ENCODE measurements around the gene TBC1D22A. TPM values are rescaled to one million over a fixed set of nuclear protein-coding genes. Genes with fewer than 3 reads are reported as not detected.

The TBC1D22A gene
- total and polyA plus RNA-seq, 2 experiments from 2014 or later = 16.6 to 18.5 TPM

- Histone ChIP-seq H3K9me3 (ENCODE audit: low read depth) (no peaks in the 10 kb centered on the region), H3K4me3 (no peak overlapping the region), H3K36me3 (no peaks in the 10 kb centered on the region), H3K27ac (no peak overlapping the region), H3K4me1 (ENCODE audit: low read depth) (no peaks in the 10 kb centered on the region), H3K27me3 (no peaks in the 10 kb centered on the region)
- DNase-seq (ENCODE audit: low read depth in 1 of 2, low spot score in 1 of 2) = no peak
- no peak for TF ChIP-seq CTCF (IDR thresholded peaks at IDR 0.05; ENCODE audit: low read depth, low read length)
These were observed 430.4 kb downstream of the TBC1D22A start for GRCh38 chr22:47192651-47193437.

GRCh38 chr22:47193606-47194329, 431.3 kb downstream of the TBC1D22A start:
- H3K27me3 ChIP-seq = no peaks in the 10 kb centered on the region
- no peak overlapping the region for H3K27ac ChIP-seq
- TF ChIP-seq CTCF (IDR thresholded peaks at IDR 0.05; ENCODE audit: low read depth, low read length) = no peak
- no peak for DNase-seq (ENCODE audit: low read depth in 1 of 2, low spot score in 1 of 2)
- H3K4me3 ChIP-seq = no peak overlapping the region
- H3K4me1 ChIP-seq (ENCODE audit: low read depth) = no peaks in the 10 kb centered on the region
- no peaks in the 10 kb centered on the region for H3K36me3 ChIP-seq
- H3K9me3 ChIP-seq (ENCODE audit: low read depth) = no peaks in the 10 kb centered on the region

GRCh38 chr22:47194476-47195155, 432.2 kb downstream of the TBC1D22A start:
- DNase-seq (ENCODE audit: low read depth in 1 of 2, low spot score in 1 of 2) = no peak
- Histone ChIP-seq H3K27ac (no peak overlapping the region), H3K9me3 (ENCODE audit: low read depth) (no peaks in the 10 kb centered on the region)

GRCh38 chr22:47195156-47195483, 432.7 kb downstream of the TBC1D22A start:
- H3K27me3 ChIP-seq = no peaks in the 10 kb centered on the region
- no peaks in the 10 kb centered on the region for H3K9me3 ChIP-seq (ENCODE audit: low read depth)
- DNase-seq (ENCODE audit: low read depth in 1 of 2, low spot score in 1 of 2) = no peak

More at GRCh38 chr22:47194476-47195155, 432.2 kb downstream of the TBC1D22A start:
- no peak for TF ChIP-seq CTCF (IDR thresholded peaks at IDR 0.05; ENCODE audit: low read depth, low read length)
- Histone ChIP-seq H3K27me3 (no peaks in the 10 kb centered on the region), H3K4me3 (no peak overlapping the region), H3K4me1 (ENCODE audit: low read depth) (no peaks in the 10 kb centered on the region), H3K36me3 (no peaks in the 10 kb centered on the region)

More at GRCh38 chr22:47195156-47195483, 432.7 kb downstream of the TBC1D22A start:
- no peaks in the 10 kb centered on the region for H3K36me3 ChIP-seq
- H3K27ac ChIP-seq = no peak overlapping the region
- H3K4me3 ChIP-seq = no peak overlapping the region
- no peak for TF ChIP-seq CTCF (IDR thresholded peaks at IDR 0.05; ENCODE audit: low read depth, low read length)
- no peaks in the 10 kb centered on the region for H3K4me1 ChIP-seq (ENCODE audit: low read depth)

All from cardiac muscle cell (in vitro differentiated cells and primary cell).